Measurements from ENCODE around the gene PCNX4.

Gene PCNX4

GRCh38 chr14:60189923-60190840, 98.5 kb downstream of the PCNX4 start:
- H3K4me1 ChIP-seq, result no peaks in the 10 kb centered on the region
- TF ChIP-seq, protein P1, sequence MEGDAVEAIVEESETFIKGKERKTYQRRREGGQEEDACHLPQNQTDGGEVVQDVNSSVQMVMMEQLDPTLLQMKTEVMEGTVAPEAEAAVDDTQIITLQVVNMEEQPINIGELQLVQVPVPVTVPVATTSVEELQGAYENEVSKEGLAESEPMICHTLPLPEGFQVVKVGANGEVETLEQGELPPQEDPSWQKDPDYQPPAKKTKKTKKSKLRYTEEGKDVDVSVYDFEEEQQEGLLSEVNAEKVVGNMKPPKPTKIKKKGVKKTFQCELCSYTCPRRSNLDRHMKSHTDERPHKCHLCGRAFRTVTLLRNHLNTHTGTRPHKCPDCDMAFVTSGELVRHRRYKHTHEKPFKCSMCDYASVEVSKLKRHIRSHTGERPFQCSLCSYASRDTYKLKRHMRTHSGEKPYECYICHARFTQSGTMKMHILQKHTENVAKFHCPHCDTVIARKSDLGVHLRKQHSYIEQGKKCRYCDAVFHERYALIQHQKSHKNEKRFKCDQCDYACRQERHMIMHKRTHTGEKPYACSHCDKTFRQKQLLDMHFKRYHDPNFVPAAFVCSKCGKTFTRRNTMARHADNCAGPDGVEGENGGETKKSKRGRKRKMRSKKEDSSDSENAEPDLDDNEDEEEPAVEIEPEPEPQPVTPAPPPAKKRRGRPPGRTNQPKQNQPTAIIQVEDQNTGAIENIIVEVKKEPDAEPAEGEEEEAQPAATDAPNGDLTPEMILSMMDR (IDR thresholded peaks at IDR 0.05), result no peak
- no peak overlapping the region for H3K4me3 ChIP-seq
- no peak for DNase-seq
- H3K27ac ChIP-seq, result no peak overlapping the region
- no peaks in the 10 kb centered on the region for H3K36me3 ChIP-seq
- intact Hi-C loops (cut with DNase I; ENCODE audit: low total_unique reads), result no loop called here
- H3K27me3 ChIP-seq, result no peaks in the 10 kb centered on the region
- no peaks in the 10 kb centered on the region for H3K9me3 ChIP-seq

DNA sequence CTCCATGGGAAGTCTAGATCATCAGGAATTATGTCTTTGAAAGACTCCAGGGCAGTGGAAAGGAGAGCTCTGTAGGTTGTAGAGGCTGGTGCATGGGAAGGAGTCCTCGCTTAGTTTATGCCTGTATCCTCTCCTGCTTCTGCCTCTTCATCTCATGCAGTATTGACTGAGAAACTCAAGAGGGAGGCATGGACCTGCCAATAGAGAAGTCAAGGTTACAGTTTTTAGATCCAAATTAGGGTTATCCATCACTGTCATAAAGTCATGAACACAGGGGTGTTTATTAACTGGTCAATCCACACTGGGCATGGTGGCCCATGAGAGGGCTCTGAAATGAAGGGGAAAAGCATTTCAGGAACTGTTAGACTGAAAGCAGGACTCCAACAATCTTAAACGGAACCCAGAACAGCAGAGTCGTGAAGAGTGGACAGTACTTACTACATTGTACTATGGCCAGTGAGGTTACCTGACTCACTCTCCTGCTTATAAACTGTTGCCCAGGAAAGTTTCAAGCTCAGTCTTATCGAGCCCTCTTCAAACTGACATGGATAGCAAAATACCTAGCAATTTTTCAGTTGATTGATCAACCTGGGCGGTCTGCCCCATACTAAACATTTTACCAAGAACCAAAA, 103.6 kb downstream of the PCNX4 start:
- TF ChIP-seq, protein P1 (IDR thresholded peaks at IDR 0.05), result no peak

GRCh38 chr14:60196291-60196690, 104.6 kb downstream of the PCNX4 start:
- Histone ChIP-seq H3K9me3 (peaks cover 0 to 4% (median 0%) of the 10 kb centered on the region in 3 donors), H3K27ac (no peak overlapping the region), H3K27me3 (no peaks in the 10 kb centered on the region), H3K4me3 (no peak overlapping the region), H3K36me3 (peaks cover 0 to 5% (median 0%) of the 10 kb centered on the region in 3 donors), H3K4me1 (no peaks in the 10 kb centered on the region)
- TF ChIP-seq, protein P1 (IDR thresholded peaks at IDR 0.05), result no peak
- intact Hi-C loops (cut with DNase I; ENCODE audit: low total_unique reads), result no loop called here
- no peak for DNase-seq

More for the DNA sequence above, 103.6 kb downstream of the PCNX4 start:
- Histone ChIP-seq H3K4me1 (no peaks in the 10 kb centered on the region), H3K9me3 (peaks cover 0 to 4% (median 0%) of the 10 kb centered on the region in 3 donors), H3K27ac (no peak overlapping the region), H3K27me3 (no peaks in the 10 kb centered on the region), H3K36me3 (peaks cover 0 to 5% (median 0%) of the 10 kb centered on the region in 3 donors), H3K4me3 (no peak overlapping the region)
- no peak for DNase-seq
- intact Hi-C loops (cut with DNase I; ENCODE audit: low total_unique reads), result no loop called here

GRCh38 chr14:60197629-60198303, 106.0 kb downstream of the PCNX4 start:
- no peaks in the 10 kb centered on the region for H3K4me1 ChIP-seq
- peaks cover 0 to 5% (median 0%) of the 10 kb centered on the region in 3 donors for H3K36me3 ChIP-seq
- H3K27ac ChIP-seq, result no peak overlapping the region
- H3K9me3 ChIP-seq, result peaks cover 0 to 4% (median 0%) of the 10 kb centered on the region in 3 donors
- no peaks in the 10 kb centered on the region for H3K27me3 ChIP-seq
- no peak overlapping the region for H3K4me3 ChIP-seq
- TF ChIP-seq, protein P1 (IDR thresholded peaks at IDR 0.05), result no peak
- intact Hi-C loops (cut with DNase I; ENCODE audit: low total_unique reads), result no loop called here
- DNase-seq, result no peak

DNA sequence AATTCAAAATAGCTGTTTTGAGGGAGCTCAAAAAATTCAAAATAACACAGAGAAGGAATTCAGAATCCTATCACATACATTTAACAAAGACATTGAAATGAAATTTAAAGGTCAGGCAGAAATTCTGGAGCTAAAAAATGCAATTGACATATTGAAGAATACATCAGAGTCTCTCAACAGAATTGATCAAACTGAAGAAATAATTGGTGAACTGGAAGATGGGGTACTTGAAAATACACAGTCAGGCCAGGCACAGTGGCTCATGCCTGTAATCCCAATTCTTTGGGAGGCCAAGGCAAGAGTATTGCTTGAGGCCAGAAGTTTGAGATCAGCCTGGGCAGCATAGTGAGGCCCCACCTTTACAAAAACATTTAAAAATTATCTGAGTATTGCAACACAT, 107.6 kb downstream of the PCNX4 start:
- no peak overlapping the region for H3K27ac ChIP-seq
- peaks cover 0 to 5% (median 0%) of the 10 kb centered on the region in 3 donors for H3K36me3 ChIP-seq
- intact Hi-C loops (cut with DNase I; ENCODE audit: low total_unique reads), result no loop called here
- peaks cover 0 to 4% (median 0%) of the 10 kb centered on the region in 3 donors for H3K9me3 ChIP-seq
- H3K27me3 ChIP-seq, result no peaks in the 10 kb centered on the region
- no peak overlapping the region for H3K4me3 ChIP-seq
- TF ChIP-seq, protein P1 (IDR thresholded peaks at IDR 0.05), result no peak
- DNase-seq, result no peak
- H3K4me1 ChIP-seq, result no peaks in the 10 kb centered on the region

All from tibial artery (tissue), 4 donors.